Upper lobe of left lung (tissue), 4 donors: ENCODE results near the gene TAC3.
"Not testable (repeated sequence)": the region's sequence is repeated elsewhere in the genome, so short reads cannot be mapped to it uniquely, and the experiment has no call there.

ENCODE experiments used
- CTCF ChIP-seq, 6 experiments: fragments of 450-650 bp in 4 of 6; fragments of 200-600 bp in 2 of 6; sonication (generic) in 2 of 6; IDR thresholded peaks; one replicate each; pipeline ENCODE4 v1.5.1; 2016 to 2019; ENCODE audit warnings: antibody characterized with exemption in 6 of 6
- EP300 ChIP-seq, 4 donors: sonication (generic); formaldehyde crosslinking; IDR thresholded peaks; one replicate each; pipeline ENCODE4 v1.5.1; 2017; ENCODE audit warnings: antibody characterized with exemption in 4 of 4, control low read depth in 2 of 4
- POLR2A ChIP-seq, 4 donors: fragments of 450-650 bp; IDR thresholded peaks; one replicate each; pipeline ENCODE4 v1.5.1; 2016 to 2017; ENCODE audit warnings: antibody characterized with exemption in 4 of 4, mild to moderate bottlenecking in 2 of 4
- POLR2AphosphoS5 ChIP-seq, 2 donors: sonication (generic); formaldehyde crosslinking; IDR thresholded peaks; one replicate each; pipeline ENCODE4 v1.5.1; 2017; ENCODE audit warnings: antibody characterized with exemption in 2 of 2

DNA sequence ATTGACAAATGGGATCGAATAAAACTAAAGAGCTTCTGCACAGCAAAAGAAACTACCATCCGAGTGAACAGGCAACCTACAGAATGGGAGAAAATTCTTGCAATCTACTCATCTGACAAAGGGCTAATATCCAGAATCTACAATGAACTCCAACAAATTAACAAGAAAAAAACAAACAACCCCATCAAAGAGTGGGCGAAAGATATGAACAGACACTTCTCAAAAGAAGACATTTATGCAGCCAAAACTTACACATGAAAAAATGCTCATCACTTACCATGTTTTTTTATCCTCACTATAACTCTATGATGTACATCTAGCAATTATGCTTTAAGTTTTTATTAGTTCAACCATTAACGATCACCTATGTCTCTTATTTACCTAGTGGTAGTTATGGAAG lies 37.6 kb upstream of the TAC3 start:
- TF ChIP-seq CTCF, POLR2AphosphoS5, EP300, POLR2A (IDR thresholded peaks at IDR 0.05): not testable (repeated sequence)
